Cardiac fibroblast (primary cell): ENCODE results near the gene RGS18.

ENCODE experiments used
- DNase-seq, 2 donors: peaks; one replicate each; pipeline versions ENCODE4 v3.0.0 to v3.0.0-alpha.2; 2010; ENCODE audit warnings: low read depth in 2 of 2
- H3K4me3 ChIP-seq, 2 donors: replicated peaks in 1 of 2; 1 replicate in 1 of 2; 2 replicates in 1 of 2; pipeline ENCODE4 v1.5.1; 2011; ENCODE audit warnings: low read depth in 2 of 2, low read length in 2 of 2, mild to moderate bottlenecking in 2 of 2, moderate library complexity in 1 of 2
- TF ChIP-seq, protein P1 (sequence below): IDR thresholded peaks from one replicate; pipeline ENCODE4 v1.5.1; 2011; ENCODE audit warnings: low read depth, mild to moderate bottlenecking, low read length, inconsistent platforms

The RGS18 gene

GRCh38 chr1:192235127-192235526, 76.9 kb downstream of the RGS18 start:
- TF ChIP-seq, protein P1, sequence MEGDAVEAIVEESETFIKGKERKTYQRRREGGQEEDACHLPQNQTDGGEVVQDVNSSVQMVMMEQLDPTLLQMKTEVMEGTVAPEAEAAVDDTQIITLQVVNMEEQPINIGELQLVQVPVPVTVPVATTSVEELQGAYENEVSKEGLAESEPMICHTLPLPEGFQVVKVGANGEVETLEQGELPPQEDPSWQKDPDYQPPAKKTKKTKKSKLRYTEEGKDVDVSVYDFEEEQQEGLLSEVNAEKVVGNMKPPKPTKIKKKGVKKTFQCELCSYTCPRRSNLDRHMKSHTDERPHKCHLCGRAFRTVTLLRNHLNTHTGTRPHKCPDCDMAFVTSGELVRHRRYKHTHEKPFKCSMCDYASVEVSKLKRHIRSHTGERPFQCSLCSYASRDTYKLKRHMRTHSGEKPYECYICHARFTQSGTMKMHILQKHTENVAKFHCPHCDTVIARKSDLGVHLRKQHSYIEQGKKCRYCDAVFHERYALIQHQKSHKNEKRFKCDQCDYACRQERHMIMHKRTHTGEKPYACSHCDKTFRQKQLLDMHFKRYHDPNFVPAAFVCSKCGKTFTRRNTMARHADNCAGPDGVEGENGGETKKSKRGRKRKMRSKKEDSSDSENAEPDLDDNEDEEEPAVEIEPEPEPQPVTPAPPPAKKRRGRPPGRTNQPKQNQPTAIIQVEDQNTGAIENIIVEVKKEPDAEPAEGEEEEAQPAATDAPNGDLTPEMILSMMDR, result no peak
- H3K4me3 ChIP-seq, result no peak overlapping the region
- DNase-seq, result peak in 1 of 2 donors; percentile 6
